Vagina (tissue), 2 donors: ENCODE results near the gene SLBP.

ENCODE experiments used
- POLR2A ChIP-seq, 2 donors: fragments of 450-650 bp; IDR thresholded peaks; one replicate each; pipeline ENCODE4 v1.6.1; 2017; ENCODE audit warnings: antibody characterized with exemption in 2 of 2, mild to moderate bottlenecking in 2 of 2, moderate library complexity in 2 of 2
- POLR2AphosphoS5 ChIP-seq, 2 donors: sonication (generic); formaldehyde crosslinking; IDR thresholded peaks; one replicate each; pipeline ENCODE4 v1.9.0; 2017; ENCODE audit warnings: antibody characterized with exemption in 2 of 2, mild to moderate bottlenecking in 2 of 2, low read depth in 1 of 2; ENCODE audit not compliant: insufficient read depth in 1 of 2
- TF ChIP-seq, protein P1 (sequence below), 3 experiments: fragments of 450-650 bp in 2 of 3; fragments of 200-600 bp in 1 of 3; sonication (generic) in 1 of 3; IDR thresholded peaks; one replicate each; pipeline ENCODE4 v1.5.1; 2017 to 2019; ENCODE audit warnings: antibody characterized with exemption in 3 of 3, mild to moderate bottlenecking in 2 of 3, moderate library complexity in 2 of 3

GRCh38 chr4:1754336-1754735, 42.2 kb upstream of the SLBP start:
- TF ChIP-seq, protein P1, sequence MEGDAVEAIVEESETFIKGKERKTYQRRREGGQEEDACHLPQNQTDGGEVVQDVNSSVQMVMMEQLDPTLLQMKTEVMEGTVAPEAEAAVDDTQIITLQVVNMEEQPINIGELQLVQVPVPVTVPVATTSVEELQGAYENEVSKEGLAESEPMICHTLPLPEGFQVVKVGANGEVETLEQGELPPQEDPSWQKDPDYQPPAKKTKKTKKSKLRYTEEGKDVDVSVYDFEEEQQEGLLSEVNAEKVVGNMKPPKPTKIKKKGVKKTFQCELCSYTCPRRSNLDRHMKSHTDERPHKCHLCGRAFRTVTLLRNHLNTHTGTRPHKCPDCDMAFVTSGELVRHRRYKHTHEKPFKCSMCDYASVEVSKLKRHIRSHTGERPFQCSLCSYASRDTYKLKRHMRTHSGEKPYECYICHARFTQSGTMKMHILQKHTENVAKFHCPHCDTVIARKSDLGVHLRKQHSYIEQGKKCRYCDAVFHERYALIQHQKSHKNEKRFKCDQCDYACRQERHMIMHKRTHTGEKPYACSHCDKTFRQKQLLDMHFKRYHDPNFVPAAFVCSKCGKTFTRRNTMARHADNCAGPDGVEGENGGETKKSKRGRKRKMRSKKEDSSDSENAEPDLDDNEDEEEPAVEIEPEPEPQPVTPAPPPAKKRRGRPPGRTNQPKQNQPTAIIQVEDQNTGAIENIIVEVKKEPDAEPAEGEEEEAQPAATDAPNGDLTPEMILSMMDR (IDR thresholded peaks at IDR 0.05) = no peak
- TF ChIP-seq POLR2AphosphoS5 (IDR thresholded peaks at IDR 0.05; ENCODE audit: insufficient read depth in 1 of 2, low read depth in 1 of 2) (no peak), POLR2A (IDR thresholded peaks at IDR 0.05) (no peak)
